ENCODE measurements around the gene ARHGEF38.
"Not testable (repeated sequence)": the region's sequence is repeated elsewhere in the genome, so short reads cannot be mapped to it uniquely, and the experiment has no call there.

Gene ARHGEF38

DNA sequence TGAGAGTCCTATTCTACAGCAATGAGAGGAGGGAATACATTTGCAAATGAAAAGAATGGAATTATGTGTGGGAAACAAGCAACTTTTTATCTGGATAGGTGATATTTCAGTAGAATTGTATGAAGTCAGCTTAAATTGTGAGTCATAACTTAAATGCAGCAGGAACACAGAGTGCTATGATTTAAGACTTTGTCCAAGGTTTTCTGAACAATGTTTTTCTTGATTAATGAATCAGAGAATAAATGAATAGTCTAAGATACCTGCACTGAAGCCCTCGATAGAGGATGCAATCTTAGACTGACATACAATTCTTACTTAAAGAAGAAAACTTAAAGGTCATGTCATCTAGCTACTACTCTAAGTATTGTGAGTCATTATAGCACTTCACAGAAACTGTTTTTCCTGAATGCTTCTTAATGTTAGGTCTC lies 8.0 kb downstream of the ARHGEF38 start:
- DNase-seq (ENCODE audit: low read depth) = peak; percentile 2

GRCh38 chr4:105563352-105563751 lies 10.9 kb downstream of the ARHGEF38 start:
- DNase-seq (ENCODE audit: low read depth) = no peak

- DNase-seq (ENCODE audit: low read depth) = no peak
These were observed 16.2 kb downstream of the ARHGEF38 start for GRCh38 chr4:105568584-105568983.

GRCh38 chr4:105569057-105569865 lies 16.8 kb downstream of the ARHGEF38 start:
- no peak for DNase-seq (ENCODE audit: low read depth)

- DNase-seq (ENCODE audit: low read depth) = no peak
These were observed 17.4 kb downstream of the ARHGEF38 start for GRCh38 chr4:105569866-105570236.

GRCh38 chr4:105572296-105572695 lies 19.9 kb downstream of the ARHGEF38 start:
- no peak for DNase-seq (ENCODE audit: low read depth)

GRCh38 chr4:105586638-105587328 lies 34.4 kb downstream of the ARHGEF38 start:
- DNase-seq (ENCODE audit: low read depth) = no peak

- no peak for DNase-seq (ENCODE audit: low read depth)
These were observed 35.4 kb downstream of the ARHGEF38 start for GRCh38 chr4:105587841-105588240.

- DNase-seq (ENCODE audit: low read depth) = no peak
These were observed 35.8 kb downstream of the ARHGEF38 start for GRCh38 chr4:105588252-105588651.

DNA sequence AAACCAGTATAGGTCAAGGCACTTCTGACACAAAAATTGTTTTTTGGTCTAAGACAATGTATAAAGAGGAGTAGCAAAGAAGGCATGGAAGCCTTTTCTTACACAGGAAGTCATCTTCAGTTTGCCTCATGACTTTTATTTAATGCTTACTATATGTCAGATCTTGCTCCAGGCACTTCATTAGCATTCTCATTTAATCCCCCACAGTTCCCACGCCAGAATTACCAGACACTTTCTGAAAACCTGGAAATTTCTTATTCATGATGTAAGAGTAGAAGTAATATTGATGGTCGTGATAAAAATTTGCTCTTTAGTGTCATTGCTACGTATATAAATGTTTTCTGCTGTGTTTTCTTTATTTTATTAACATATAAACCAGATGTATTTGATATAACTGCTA lies 39.2 kb downstream of the ARHGEF38 start:
- no peak for DNase-seq (ENCODE audit: low read depth)

GRCh38 chr4:105594099-105595010 lies 41.9 kb downstream of the ARHGEF38 start:
- DNase-seq (ENCODE audit: low read depth) = no peak

DNA sequence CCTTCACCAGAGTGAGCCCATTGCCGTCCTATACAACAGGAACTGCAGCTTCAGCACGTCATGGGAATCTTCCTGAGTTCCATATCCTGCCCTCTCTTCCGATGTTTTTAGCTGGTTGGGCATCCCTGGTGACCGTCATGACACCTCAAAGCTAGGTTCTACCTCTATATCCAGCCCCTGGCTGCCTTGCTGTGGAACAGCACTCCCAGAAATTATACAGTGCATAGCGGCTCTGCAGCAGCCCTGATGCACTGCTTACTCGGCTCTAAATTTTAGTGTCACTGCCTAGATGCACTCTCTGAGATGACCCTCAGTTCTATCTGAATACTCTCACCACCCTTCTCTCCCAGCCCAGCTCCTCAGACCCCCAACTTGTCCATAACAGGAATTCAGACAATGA lies 44.3 kb downstream of the ARHGEF38 start:
- DNase-seq (ENCODE audit: low read depth) = no peak

DNA sequence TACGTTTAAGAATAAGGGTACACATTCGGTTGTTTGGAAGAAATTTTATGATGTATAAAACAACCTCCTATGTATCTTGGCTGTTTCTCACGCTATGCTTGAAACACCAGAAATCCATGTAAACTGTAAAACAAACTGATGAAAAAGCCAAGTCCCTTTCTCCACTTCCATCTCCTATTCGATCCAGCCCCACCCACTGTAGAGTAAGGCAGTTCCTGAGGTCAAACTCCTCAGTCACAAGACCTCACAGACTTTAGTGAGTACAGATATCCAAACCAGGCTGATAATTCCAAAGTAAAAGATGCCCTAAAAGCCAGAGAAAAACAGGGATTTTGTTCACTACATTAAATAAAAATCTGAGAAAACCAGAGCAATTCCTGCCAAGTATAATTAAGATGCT lies 45.6 kb downstream of the ARHGEF38 start:
- no peak for DNase-seq (ENCODE audit: low read depth)

DNA sequence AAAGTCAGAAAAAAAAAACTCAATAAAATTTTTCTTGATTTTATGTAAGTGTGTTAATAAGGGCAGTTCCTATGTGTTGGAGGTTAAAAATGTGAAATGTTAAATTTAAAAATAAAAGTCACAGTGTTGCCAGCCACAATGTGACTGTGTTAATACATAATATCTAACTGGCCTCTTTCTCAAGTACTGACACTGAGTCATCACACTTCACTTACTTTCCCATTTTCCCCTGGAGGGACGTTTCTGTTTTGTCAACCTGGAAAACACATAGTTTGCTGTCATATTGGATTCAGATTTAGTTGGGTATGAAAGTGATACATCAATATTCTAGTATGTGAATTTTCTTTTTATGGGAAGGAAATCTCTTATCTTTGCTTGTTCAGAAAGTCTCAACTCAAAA lies 46.4 kb downstream of the ARHGEF38 start:
- DNase-seq (ENCODE audit: low read depth) = no peak

DNA sequence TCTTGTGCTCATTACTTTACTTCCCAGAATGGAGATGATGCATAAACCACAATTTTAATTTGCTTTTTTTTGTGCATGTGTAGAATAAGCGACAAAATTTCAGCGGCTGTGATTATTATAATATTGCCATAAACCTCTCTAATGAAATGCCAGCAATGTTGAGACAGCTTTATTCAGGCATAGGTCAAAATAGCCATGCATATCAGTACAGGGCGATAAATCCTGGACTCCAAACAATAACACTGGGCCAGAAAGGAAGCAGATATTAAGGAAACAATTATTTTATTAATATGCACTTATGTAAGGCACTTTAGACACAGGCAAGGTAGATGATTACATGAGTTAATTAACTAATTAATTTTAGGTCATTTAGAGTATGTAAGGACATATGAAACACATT lies 47.1 kb downstream of the ARHGEF38 start:
- DNase-seq (ENCODE audit: low read depth) = no peak

- DNase-seq (ENCODE audit: low read depth) = no peak
These were observed 47.7 kb downstream of the ARHGEF38 start for GRCh38 chr4:105599932-105600655.

DNA sequence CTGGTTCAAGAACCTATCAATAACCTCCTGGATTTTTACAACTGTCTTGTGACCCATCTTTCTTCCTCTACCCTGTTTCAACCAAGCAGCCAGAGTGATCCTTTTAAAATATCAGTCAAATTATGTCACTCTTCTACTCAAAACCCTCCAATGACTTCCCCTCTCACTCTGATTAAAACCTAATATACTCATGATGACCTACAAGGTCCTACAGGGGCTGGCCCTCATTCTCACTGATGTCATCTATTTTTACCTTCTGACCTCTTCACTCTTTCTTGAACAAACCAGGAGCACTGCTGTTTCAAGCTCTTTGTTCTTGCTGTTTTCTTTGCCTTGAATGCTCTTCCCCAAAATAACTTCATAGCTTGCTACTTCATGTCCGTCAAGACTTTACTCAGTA lies 48.5 kb downstream of the ARHGEF38 start:
- no peak for DNase-seq (ENCODE audit: low read depth)

- no peak for DNase-seq (ENCODE audit: low read depth)
These were observed 49.0 kb downstream of the ARHGEF38 start for GRCh38 chr4:105601406-105601805.

DNA sequence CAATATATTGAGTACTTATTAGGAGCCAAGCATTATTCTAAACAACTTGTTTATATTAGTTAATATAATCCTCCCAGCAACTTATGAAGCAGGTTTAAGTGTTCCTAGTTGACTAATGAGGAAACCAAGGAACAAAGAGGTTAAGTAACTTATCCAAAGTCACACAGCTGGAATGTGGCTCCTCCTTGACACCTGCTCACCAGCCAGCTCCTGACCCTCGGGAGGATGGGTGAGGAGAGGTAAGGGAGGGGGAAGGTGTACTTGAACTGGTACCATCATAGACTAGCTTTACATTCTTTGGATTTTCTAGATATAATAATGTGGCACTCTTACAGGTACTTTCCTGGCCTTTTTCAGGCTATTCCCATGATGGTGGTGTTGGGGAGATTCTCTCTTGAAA lies 50.7 kb downstream of the ARHGEF38 start:
- no peak for DNase-seq (ENCODE audit: low read depth)

DNA sequence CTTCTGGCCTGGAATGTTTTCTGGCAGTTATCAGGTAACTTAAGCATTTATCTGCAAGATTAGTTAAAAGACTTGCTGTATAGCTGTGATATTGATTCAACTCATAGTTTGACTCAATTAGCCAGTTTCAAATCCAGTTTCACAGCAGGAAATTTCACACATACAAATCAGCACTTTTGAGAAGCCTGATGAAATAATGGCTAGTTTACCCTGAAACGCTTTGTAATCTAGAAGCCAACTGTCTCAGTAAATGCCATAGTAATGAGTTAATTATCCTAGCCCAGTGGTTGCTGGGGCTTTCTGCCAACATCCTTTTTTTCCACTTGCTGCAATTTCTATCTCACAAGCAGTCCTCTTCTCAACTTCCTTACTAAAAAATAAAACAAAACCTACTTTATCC lies 53.1 kb downstream of the ARHGEF38 start:
- peak; percentile 65 for DNase-seq (ENCODE audit: low read depth)

- DNase-seq (ENCODE audit: low read depth) = no peak
These were observed 55.5 kb downstream of the ARHGEF38 start for GRCh38 chr4:105607876-105608275.

- DNase-seq (ENCODE audit: low read depth) = not testable (repeated sequence)
These were observed 57.4 kb downstream of the ARHGEF38 start for GRCh38 chr4:105609819-105610218.

Measured in iris pigment epithelial cell (primary cell).